HL-60 (cell line): ENCODE measurements around the gene CHRNA3.

Experiments
- CTCF ChIP-seq: IDR thresholded peaks from one replicate; pipeline ENCODE4 v1.5.1; 2011; ENCODE audit warnings: low read length, control low read depth, inconsistent platforms; ENCODE audit not compliant: insufficient read depth
- POLR2AphosphoS5 ChIP-seq: IDR thresholded peaks from 2 replicates; pipeline ENCODE4 v1.6.1; 2012; ENCODE audit warnings: low read depth

- TF ChIP-seq POLR2AphosphoS5: no peak
- TF ChIP-seq CTCF: no peak
These were observed 45.2 kb upstream of the CHRNA3 start for GRCh38 chr15:78666010-78666409.
